HCT116 (cell line): Measurements from ENCODE around the gene SLC25A43. TPM values are rescaled to one million over a fixed set of nuclear protein-coding genes. Genes with fewer than 3 reads are reported as not detected.
"Not testable (repeated sequence)": the region's sequence is repeated elsewhere in the genome, so short reads cannot be mapped to it uniquely, and the experiment has no call there.

Experiments used
- ATAC-seq: fragments of 200-7000 bp; cut with Tn5 transposase; 2 replicates; pipeline ENCODE4 v1.9.1; 2020; ENCODE audit warnings: mild to moderate bottlenecking, moderate library complexity
- BruUV-seq: library from RNA; stranded (reverse); fragments of 400-500 nt; replicated peaks from 2 replicates; lab custom pipeline; 2021; lab: Mats Ljungman, UMichigan
- CTCF ChIA-PET: fragments of 300-600 bp; sonication (Branson Sonifier 250); formaldehyde crosslinking; loops from one replicate; lab custom pipeline; 2021; ENCODE audit warnings: antibody characterized with exemption; lab: Charles Lee
- POLR2A ChIA-PET: fragments of 300-600, 350-600 bp; sonication (Branson Sonifier 250); formaldehyde crosslinking; loops from one replicate; lab custom pipeline; 2021; ENCODE audit warnings: antibody characterized with exemption; lab: Charles Lee
- RAD21 ChIA-PET, 2 experiments: fragments of 300-600 bp; sonication (Branson Sonifier 250); formaldehyde crosslinking; loops; one replicate each; lab custom pipeline; 2023; ENCODE audit warnings: low total read pairs in 2 of 2; ENCODE audit not compliant: uncharacterized antibody in 2 of 2, unreplicated experiment in 2 of 2, low non-redundant PET in 1 of 2; lab: Charles Lee
- DNase-seq: peaks from one replicate; pipeline ENCODE4 v3.0.0-alpha.2; 2010; ENCODE audit warnings: low read depth, low spot score
- H2AFZ ChIP-seq: fragments of 200-600 bp; shearing (Covaris generic), sonication (generic); 2 replicates; pipeline ENCODE4 v1.6.1; 2017; ENCODE audit warnings: low read depth, mixed run types, mixed read lengths, antibody characterized with exemption, low read length; ENCODE audit not compliant: poor library complexity, severe bottlenecking
- H3K27ac ChIP-seq: 2 replicates; pipeline ENCODE4 v1.5.1; 2012; ENCODE audit warnings: low read depth, low read length
- H3K27me3 ChIP-seq: fragments of 200-600 bp; sonication (generic); 2 replicates; pipeline ENCODE4 v1.6.1; 2016; ENCODE audit warnings: mixed run types, low read length, mixed read lengths; ENCODE audit not compliant: insufficient read depth
- H3K36me3 ChIP-seq, 2 experiments: fragments of 200-500 bp in 1 of 2; fragments of 200-600 bp in 1 of 2; sonication (Bioruptor generic) in 1 of 2; sonication (generic) in 1 of 2; 2 replicates each; pipeline versions ENCODE4 v1.5.1 to v1.6.1; 2014 to 2016; ENCODE audit warnings: low read length in 2 of 2, inconsistent platforms in 1 of 2, mixed read lengths in 1 of 2, mixed run types in 1 of 2; ENCODE audit not compliant: insufficient read depth in 2 of 2, control insufficient read depth in 1 of 2
- H3K4me1 ChIP-seq, 2 experiments: fragments of 200-600 bp in 1 of 2; sonication (generic) in 1 of 2; 2 replicates each; pipeline versions ENCODE4 v1.5.1 to v1.6.1; 2012 to 2017; ENCODE audit warnings: low read length in 2 of 2, inconsistent platforms in 1 of 2, mild to moderate bottlenecking in 1 of 2, mixed read lengths in 1 of 2, mixed run types in 1 of 2, moderate library complexity in 1 of 2; ENCODE audit not compliant: insufficient read depth in 2 of 2, control insufficient read depth in 1 of 2
- H3K4me2 ChIP-seq: fragments of 200-600 bp; sonication (generic); 2 replicates; pipeline ENCODE4 v1.6.1; 2017; ENCODE audit warnings: mixed run types, low read length, mixed read lengths
- H3K4me3 ChIP-seq, 2 experiments: fragments of 200-600 bp in 1 of 2; sonication (generic) in 1 of 2; replicated peaks in 1 of 2; 2 replicates each; pipeline ENCODE4 v1.5.1; 2011 to 2016; ENCODE audit warnings: low read length in 2 of 2, control low read depth in 1 of 2, low read depth in 1 of 2, mild to moderate bottlenecking in 1 of 2, mixed read lengths in 1 of 2, mixed run types in 1 of 2
- H3K79me2 ChIP-seq: fragments of 200-600 bp; sonication (generic); 2 replicates; pipeline ENCODE4 v1.6.1; 2017; ENCODE audit warnings: mild to moderate bottlenecking, mixed run types, low read length, moderate library complexity, mixed read lengths; ENCODE audit not compliant: insufficient read depth
- H3K9ac ChIP-seq: fragments of 200-600 bp; sonication (generic); 2 replicates; pipeline ENCODE4 v1.6.1; 2016; ENCODE audit warnings: low read length, mixed read lengths
- H3K9me2 ChIP-seq: fragments of 200-600 bp; sonication (generic), shearing (Covaris generic); 2 replicates; pipeline ENCODE4 v1.6.1; 2017; ENCODE audit warnings: mixed run types, mild to moderate bottlenecking, moderate library complexity; ENCODE audit not compliant: insufficient read depth
- H3K9me3 ChIP-seq, 2 experiments: fragments of 200-500 bp in 1 of 2; fragments of 200-600 bp in 1 of 2; sonication (Bioruptor generic) in 1 of 2; sonication (generic) in 1 of 2; 2 replicates each; pipeline ENCODE4 v1.6.1; 2014 to 2017; ENCODE audit warnings: low read length in 2 of 2, mixed read lengths in 2 of 2, inconsistent platforms in 1 of 2, low read depth in 1 of 2, mild to moderate bottlenecking in 1 of 2, mixed run types in 1 of 2, moderate library complexity in 1 of 2; ENCODE audit not compliant: control insufficient read depth in 1 of 2, insufficient read depth in 1 of 2
- H4K20me1 ChIP-seq: fragments of 200-600 bp; sonication (generic), shearing (Covaris generic); 2 replicates; pipeline ENCODE4 v1.6.1; 2017; ENCODE audit warnings: mixed run types, mild to moderate bottlenecking, moderate library complexity; ENCODE audit not compliant: insufficient read depth
- SIN3A ChIP-seq: IDR thresholded peaks from 2 replicates; pipeline ENCODE4 v1.6.1; 2012; ENCODE audit warnings: low read depth
- SP1 ChIP-seq: IDR thresholded peaks from 2 replicates; pipeline ENCODE4 v1.6.1; 2012; ENCODE audit warnings: low read depth
- ZFX ChIP-seq: fragments of 450-650 bp; IDR thresholded peaks from 2 replicates; pipeline ENCODE4 v1.6.1; 2017
- ZNF274 ChIP-seq: fragments of 200-500 bp; sonication (Bioruptor generic); IDR thresholded peaks from 2 replicates; pipeline ENCODE4 v1.6.1; 2014; ENCODE audit warnings: mild to moderate bottlenecking, low read depth, low read length, inconsistent platforms
- intact Hi-C: fragments of 100-400 bp; cut with micrococcal nuclease; formaldehyde crosslinking; loops from 2 replicates; pipeline ENCODE4 v1.10.0; 2022
- total RNA-seq: library from RNA; stranded (reverse); gene quantifications from one replicate; pipeline ENCODE4 v1.2.1, GENCODE V29; 2021; ENCODE audit not compliant: unreplicated experiment

SLC25A43 gene
- total RNA-seq, 1 experiment from 2014 or later, result 14.1 TPM

GRCh38 chrX:119486745-119487144 lies 87.6 kb downstream of the SLC25A43 start:
- BruUV-seq, result no TSS peak
- Histone ChIP-seq H3K4me2 (no peak overlapping the region), H3K27ac (no peak overlapping the region), H3K36me3 (no peaks in the 10 kb centered on the region), H3K9me2 (no peaks in the 10 kb centered on the region), H3K4me1 (peaks cover 0 to 16% of the 10 kb centered on the region in 2 experiments; a peak in 2 of 4 replicates)
- POLR2A ChIA-PET, result interaction anchor here (0.9 kb wide), 1 partner anchor 282 kb away, joined by 3 read pairs; no protein-coding TSS in a partner anchor
- intact Hi-C loops, result no loop called here
- TF ChIP-seq ZFX (no peak), SIN3A (no peak), SP1 (no peak), ZNF274 (no peak)
- TF ChIP-seq, all 23 proteins: peak for 0
- no peaks in the 10 kb centered on the region for H3K27me3 ChIP-seq
- ChIA-PET CTCF (no interaction called here), RAD21 (no interaction called here)
- no peaks in the 10 kb centered on the region for H3K79me2 ChIP-seq
- H3K4me3 ChIP-seq, result no peak overlapping the region
- H4K20me1 ChIP-seq, result no peaks in the 10 kb centered on the region
- H3K9ac ChIP-seq, result no peak overlapping the region
- H2AFZ ChIP-seq, result no peak overlapping the region
- no peak for ATAC-seq
- no peak for DNase-seq
- no peaks in the 10 kb centered on the region for H3K9me3 ChIP-seq

GRCh38 chrX:119487766-119488165 lies 88.6 kb downstream of the SLC25A43 start:
- intact Hi-C loops, result loop anchor here (1.0 kb wide), 1 partner anchor 25 kb away; no protein-coding TSS in a partner anchor
- H3K4me2 ChIP-seq, H3K9me2 ChIP-seq, H2AFZ ChIP-seq, BruUV-seq, H4K20me1 ChIP-seq, RAD21 ChIA-PET, H3K9me3 ChIP-seq, H3K36me3 ChIP-seq, DNase-seq, H3K79me2 ChIP-seq, H3K27ac ChIP-seq, POLR2A ChIA-PET, ATAC-seq, H3K27me3 ChIP-seq, H3K9ac ChIP-seq, H3K4me1 ChIP-seq, H3K4me3 ChIP-seq: not testable (repeated sequence)
- CTCF ChIA-PET, result interaction anchor here (3.5 kb wide), 1 partner anchor 24 kb away, joined by 21 read pairs; no protein-coding TSS in a partner anchor
